Spleen (tissue), 7 donors: ENCODE results near the gene BGLAP.

Experiments used
- POLR2A ChIP-seq, 3 donors: fragments of 450-650 bp; IDR thresholded peaks; one replicate each; pipeline ENCODE4 v1.5.1; 2017; ENCODE audit warnings: antibody characterized with exemption in 3 of 3, mild to moderate bottlenecking in 1 of 3
- POLR2AphosphoS5 ChIP-seq, 3 donors: sonication (generic); formaldehyde crosslinking; IDR thresholded peaks; one replicate each; pipeline ENCODE4 v1.5.1; 2017; ENCODE audit warnings: antibody characterized with exemption in 3 of 3
- TF ChIP-seq, protein P1 (sequence below), 11 experiments: fragments of 200-600 bp in 7 of 11; fragments of 450-650 bp in 4 of 11; sonication (generic) in 4 of 11; IDR thresholded peaks in 8 of 11; conservative IDR thresholded peaks in 3 of 11; 1 replicate in 7 of 11; 2 replicates in 4 of 11; pipeline versions ENCODE4 v1.4.0 to v1.8.0; 2016 to 2021; ENCODE audit warnings: antibody characterized with exemption in 11 of 11, inconsistent platforms in 4 of 11, mild to moderate bottlenecking in 1 of 11
- donor health status: DM: no; HTN: no; CAD: no; lungs with moderate emphysema.
- donor health status: DM: no; HTN: no; CAD: no.
- donor health status: DM: no; HTN: no; CAD: no.

DNA sequence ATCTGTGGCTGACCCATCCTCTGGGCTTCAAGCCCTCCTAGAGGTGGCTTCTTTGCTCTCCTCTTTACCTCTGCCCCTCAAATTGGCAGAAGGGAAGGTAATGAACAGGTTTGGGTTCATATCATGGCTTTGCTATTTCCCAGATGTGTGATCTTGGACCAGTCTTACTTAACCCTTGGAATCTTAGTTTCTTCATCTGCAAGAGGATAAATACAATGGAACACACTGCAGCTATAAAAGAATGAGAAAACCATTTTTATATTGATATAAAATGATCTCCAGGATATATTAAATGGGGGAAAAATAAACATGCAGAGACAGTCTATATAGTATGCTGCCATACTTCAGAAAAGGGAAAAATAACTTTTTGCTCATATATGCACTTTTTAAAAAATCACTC, 47.9 kb downstream of the BGLAP start:
- TF ChIP-seq, protein P1, sequence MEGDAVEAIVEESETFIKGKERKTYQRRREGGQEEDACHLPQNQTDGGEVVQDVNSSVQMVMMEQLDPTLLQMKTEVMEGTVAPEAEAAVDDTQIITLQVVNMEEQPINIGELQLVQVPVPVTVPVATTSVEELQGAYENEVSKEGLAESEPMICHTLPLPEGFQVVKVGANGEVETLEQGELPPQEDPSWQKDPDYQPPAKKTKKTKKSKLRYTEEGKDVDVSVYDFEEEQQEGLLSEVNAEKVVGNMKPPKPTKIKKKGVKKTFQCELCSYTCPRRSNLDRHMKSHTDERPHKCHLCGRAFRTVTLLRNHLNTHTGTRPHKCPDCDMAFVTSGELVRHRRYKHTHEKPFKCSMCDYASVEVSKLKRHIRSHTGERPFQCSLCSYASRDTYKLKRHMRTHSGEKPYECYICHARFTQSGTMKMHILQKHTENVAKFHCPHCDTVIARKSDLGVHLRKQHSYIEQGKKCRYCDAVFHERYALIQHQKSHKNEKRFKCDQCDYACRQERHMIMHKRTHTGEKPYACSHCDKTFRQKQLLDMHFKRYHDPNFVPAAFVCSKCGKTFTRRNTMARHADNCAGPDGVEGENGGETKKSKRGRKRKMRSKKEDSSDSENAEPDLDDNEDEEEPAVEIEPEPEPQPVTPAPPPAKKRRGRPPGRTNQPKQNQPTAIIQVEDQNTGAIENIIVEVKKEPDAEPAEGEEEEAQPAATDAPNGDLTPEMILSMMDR (IDR thresholded peaks at IDR 0.05 in 8 of 11, conservative IDR thresholded peaks at IDR 0.05 in 3 of 11): no peak
- TF ChIP-seq POLR2AphosphoS5 (IDR thresholded peaks at IDR 0.05): no peak
- no peak for TF ChIP-seq POLR2A (IDR thresholded peaks at IDR 0.05)
